B cell (primary cell): ENCODE results near the gene TNF.

Source experiments
- CTCF ChIP-seq: fragments of 200-600 bp; IDR thresholded peaks from one replicate; pipeline ENCODE4 v1.8.0; 2022; ENCODE audit warnings: antibody characterized with exemption, mild to moderate bottlenecking
- EZH2 ChIP-seq: IDR thresholded peaks from 2 replicates; pipeline ENCODE4 v1.6.1; 2012; ENCODE audit warnings: borderline replicate concordance, low read depth, mild to moderate bottlenecking, moderate library complexity, low read length; ENCODE audit not compliant: insufficient read depth, poor library complexity, severe bottlenecking

- TF ChIP-seq CTCF (no peak), EZH2 (no peak)
These were observed 6.3 kb downstream of the TNF start for GRCh38 chr6:31581434-31582229.
